Activated T-cell treated with anti-CD3 and anti-CD28 coated beads, Interleukin-2, amount 50 U/mL, for 1 hour (primary cell): ENCODE results near the gene CD68.
A peak's percentile ranks its signal among the peaks of the same experiment; 100 is the strongest.

Experiments used
- DNase-seq: peaks from one replicate; pipeline ENCODE4 v3.0.0-alpha.2; 2020

The CD68 gene

DNA sequence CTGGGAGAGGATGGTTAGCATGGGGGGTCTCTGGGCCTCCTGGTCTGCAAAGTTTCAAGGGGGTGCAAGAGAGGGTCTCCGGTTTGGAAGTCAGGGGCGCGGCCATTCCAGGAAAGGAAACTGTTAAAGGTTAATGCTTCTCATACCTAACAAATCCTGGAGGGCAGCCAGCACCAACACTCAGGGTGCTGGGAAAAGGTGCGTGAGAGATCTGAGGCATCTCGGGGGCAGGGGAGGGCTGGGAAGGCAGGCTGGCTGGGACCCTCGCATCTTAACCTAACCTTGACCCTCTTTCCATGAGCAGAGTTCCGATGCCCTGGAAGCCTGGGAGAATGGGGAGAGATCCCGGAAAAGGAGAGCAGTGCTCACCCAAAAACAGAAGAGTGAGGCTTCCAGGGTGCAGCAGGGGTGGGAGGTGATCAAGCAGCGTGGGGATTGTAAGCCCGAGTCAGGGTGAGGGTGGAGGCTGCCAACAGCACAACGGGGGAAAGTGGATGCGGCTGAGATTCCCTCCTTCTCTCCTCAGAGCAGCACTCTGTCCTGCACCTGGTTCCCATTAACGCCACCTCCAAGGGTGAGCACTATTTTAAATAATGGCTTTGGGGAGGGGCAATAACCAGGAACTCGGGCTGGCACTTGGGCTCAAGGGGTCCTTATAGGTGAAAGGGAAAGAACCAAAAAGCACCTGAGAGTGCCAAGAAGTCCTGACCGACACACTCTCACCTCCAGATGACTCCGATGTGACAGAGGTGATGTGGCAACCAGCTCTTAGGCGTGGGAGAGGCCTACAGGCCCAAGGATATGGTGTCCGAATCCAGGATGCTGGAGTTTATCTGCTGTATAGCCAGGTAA lies 19.9 kb upstream of the CD68 start:
- no peak for DNase-seq

DNA sequence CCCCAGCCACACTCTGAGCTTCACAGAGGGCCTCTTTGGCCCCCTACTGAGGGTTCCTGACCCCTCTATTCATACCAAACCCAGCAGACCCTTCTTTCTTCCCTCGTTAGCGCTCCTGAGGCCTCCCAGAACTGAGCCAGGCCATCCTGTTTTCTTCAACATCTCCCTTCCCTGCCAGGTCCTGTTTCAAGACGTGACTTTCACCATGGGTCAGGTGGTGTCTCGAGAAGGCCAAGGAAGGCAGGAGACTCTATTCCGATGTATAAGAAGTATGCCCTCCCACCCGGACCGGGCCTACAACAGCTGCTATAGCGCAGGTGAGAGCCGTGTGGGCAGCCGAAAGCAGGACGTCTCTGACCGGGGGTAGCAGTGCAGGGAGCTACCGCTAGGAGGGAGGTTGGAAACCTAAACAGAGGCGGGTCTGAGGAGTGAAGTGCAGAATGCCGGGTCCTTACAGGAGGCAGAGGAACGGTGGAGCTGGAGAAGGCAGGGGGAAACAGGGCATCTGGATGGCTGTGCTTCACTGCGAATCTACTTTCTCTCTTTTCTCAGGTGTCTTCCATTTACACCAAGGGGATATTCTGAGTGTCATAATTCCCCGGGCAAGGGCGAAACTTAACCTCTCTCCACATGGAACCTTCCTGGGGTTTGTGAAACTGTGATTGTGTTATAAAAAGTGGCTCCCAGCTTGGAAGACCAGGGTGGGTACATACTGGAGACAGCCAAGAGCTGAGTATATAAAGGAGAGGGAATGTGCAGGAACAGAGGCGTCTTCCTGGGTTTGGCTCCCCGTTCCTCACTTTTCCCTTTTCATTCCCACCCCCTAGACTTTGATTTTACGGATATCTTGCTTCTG lies 19.0 kb upstream of the CD68 start:
- peak; percentile 62 for DNase-seq

DNA sequence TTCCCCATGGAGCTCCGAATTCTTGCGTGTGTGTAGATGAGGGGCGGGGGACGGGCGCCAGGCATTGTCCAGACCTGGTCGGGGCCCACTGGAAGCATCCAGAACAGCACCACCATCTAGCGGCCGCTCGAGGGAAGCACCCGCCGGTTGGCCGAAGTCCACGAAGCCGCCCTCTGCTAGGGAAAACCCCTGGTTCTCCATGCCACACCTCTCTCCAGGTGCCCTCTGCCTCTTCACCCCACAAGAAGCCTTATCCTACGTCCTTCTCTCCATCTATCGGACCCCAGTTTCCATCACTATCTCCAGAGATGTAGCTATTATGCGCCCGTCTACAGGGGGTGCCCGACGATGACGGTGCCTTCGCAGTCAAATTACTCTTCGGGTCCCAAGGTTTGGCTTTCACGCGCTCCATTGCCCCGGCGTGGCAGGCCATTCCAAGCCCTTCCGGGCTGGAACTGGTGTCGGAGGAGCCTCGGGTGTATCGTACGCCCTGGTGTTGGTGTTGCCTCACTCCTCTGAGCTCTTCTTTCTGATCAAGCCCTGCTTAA lies 18.3 kb upstream of the CD68 start:
- peak; percentile 81 for DNase-seq

DNA sequence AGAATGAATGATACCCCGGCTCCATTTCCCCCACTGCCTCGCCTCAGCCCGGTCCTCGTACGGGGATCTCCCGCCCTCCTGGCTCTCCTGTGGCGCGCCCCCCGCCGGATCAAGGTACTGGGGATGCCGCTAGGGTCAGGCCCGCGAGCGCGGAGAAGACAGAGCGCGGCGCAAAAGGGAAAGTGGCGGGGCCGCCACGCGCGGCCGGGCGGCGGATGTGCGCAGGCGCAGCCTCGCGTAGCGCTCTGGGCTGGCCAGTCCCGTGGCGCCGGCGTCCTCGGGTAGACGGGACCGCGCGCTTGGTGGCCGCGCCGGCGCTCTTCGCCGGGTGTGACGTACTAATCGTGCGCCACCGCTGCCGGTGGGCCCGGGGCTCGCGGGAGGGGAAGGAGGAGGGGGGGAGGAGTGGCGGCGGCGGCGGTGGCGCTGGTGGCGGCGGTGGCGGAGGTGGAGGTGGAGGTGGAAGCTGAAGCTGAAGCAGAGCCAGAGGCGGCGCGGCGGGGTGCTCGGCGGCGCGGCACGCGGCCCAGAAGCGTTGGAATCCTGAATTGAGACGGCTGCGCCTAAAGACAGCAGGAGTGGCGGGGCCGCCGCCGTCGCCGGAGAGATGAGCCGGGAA lies 17.7 kb upstream of the CD68 start, which contains the start of gene SENP3:
TSS of gene SENP3 (plus strand) at position 331 of the 619 bp plus-strand sequence. CDS start 1,158 bp downstream, outside the sequence.
- peak; percentile 90 for DNase-seq

DNA sequence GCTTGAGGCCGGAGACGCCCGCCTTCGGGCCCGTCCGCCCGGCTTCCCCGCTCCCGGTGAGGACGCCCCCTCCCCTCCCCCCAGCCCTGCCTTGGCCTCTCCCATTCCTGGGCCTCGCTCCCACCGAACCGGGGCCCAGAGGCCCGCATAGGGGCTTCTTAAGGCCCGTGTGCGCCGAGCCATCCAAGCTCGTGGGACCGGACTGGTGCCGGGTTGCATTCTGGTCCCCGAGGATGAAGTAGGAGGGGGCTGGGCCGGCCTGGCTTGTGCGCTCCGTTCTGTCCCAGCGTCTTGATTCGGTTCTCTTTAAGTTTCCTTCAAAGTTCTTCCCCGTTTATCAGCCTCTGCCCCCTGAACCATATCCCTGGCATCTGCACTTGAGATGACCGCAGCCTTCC lies 17.2 kb upstream of the CD68 start:
- DNase-seq: no peak

DNA sequence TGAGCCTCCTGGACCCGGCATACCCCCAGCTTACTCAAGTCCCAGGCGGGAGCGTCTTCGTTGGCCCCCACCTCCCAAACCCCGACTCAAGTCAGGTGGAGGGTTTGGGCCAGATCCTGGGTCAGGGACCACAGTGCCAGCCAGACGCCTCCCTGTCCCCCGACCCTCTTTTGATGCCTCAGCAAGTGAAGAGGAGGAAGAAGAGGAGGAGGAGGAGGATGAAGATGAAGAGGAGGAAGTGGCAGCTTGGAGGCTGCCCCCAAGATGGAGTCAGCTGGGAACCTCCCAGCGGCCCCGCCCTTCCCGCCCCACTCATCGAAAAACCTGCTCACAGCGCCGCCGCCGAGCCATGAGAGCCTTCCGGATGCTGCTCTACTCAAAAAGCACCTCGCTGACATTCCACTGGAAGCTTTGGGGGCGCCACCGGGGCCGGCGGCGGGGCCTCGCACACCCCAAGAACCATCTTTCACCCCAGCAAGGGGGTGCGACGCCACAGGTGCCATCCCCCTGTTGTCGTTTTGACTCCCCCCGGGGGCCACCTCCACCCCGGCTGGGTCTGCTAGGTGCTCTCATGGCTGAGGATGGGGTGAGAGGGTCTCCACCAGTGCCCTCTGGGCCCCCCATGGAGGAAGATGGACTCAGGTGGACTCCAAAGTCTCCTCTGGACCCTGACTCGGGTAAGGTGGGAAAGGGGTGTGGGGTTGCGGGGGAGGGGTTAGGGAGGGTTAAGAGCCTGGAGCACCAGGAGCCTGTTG lies 16.1 kb upstream of the CD68 start:
- no peak for DNase-seq

DNA sequence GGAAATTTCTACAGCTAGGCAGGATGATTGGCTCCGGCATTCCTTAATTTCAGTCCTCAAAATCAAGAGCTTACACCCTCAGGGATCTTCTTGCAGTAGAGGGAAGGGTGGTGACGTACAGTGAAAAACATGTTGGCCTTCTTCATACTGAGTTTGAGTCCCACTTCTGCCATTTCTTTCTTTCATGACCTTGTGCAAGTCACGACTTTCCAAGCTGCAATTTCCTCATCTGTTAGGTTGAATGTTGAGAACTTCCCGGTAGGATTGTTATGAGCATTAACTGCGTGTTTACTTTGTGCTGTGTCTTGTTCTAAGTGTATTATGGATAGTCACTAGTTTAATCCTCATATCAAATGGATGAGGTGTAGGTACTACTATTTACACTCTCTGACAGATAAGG lies 9.9 kb upstream of the CD68 start:
- no peak for DNase-seq

DNA sequence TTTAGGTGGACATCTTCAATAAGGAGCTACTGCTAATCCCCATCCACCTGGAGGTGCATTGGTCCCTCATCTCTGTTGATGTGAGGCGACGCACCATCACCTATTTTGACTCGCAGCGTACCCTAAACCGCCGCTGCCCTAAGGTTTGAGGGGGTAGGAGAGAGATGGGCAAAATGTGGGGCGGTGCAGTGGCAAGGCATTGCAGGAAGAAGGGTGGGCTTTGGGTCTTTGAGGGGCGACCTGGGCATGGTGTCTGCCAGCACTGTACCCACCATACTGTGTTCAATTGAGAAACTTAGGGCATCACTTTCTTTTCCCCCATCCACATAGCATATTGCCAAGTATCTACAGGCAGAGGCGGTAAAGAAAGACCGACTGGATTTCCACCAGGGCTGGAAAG lies 9.1 kb upstream of the CD68 start:
- DNase-seq: no peak

DNA sequence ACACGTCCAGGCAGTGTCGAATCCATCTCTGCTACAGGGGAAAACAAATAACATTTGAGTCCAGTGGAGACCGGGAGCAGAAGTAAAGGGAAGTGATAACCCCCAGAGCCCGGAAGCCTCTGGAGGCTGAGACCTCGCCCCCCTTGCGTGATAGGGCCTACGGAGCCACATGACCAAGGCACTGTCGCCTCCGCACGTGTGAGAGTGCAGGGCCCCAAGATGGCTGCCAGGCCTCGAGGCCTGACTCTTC lies 7.2 kb upstream of the CD68 start:
- DNase-seq: no peak

DNA sequence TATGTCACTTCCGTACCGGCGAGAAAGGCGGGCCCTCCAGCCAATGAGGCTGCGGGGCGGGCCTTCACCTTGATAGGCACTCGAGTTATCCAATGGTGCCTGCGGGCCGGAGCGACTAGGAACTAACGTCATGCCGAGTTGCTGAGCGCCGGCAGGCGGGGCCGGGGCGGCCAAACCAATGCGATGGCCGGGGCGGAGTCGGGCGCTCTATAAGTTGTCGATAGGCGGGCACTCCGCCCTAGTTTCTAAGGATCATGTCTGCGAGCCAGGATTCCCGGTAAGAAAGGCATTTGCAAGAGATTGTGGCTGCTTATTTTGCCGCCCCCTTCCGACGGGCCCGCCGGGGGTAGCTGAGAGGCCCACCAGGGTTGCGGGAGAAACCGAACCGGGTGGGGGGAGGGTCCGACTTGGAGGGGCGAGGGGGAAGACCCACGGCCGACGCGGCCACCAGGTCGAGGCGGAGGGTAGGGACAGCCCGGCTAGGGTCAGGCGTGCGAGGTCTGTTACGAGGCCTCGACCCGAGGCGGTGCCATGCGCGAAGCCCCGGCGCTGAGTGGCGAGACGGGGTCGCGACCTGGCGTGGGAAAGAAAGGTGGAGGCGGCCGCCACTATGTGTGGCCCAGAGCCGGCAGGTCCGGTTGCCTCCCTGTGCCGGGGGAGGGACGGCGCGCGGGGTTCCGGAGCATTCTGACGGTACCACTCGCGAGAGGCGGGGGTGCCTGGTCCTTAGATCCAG lies 6.7 kb upstream of the CD68 start:
- DNase-seq: peak; percentile 100

DNA sequence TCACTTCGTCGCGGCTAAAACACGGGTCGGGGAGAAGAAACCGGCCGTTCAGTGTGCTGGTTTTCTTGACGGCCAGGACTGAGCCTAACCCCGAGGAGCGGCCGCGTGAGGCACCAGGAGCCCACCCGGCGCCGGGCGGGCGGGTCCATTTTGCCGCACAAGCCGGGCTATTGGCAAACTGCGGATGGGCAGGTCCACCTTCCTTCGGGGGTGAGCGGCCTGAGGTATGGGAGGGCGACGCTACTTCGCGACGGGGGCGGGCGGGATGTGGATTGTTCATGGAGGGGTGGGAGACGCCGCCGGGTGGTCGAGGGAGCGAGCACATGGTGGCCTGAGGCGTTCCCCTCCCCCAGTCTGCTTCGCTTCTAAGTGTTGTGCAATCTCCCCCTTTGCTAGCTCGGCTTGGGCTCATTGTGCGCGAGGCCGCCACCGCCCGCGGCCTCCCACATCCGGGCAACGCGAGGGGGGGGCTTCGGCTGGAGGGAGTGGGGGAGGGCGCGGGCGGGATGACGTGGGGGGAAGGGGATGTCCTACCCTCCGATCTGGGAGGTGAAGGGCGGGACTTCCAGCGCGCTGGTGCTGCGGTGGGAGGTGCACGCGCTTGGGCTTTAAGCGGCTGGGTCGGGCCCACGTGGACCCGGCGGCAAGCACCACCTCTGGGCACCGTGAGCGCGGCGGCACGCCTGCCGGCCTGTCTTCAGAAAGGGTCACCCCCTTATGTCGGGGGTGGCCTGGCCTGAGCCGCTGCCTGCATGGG lies 5.9 kb upstream of the CD68 start:
- peak; percentile 87 for DNase-seq

DNA sequence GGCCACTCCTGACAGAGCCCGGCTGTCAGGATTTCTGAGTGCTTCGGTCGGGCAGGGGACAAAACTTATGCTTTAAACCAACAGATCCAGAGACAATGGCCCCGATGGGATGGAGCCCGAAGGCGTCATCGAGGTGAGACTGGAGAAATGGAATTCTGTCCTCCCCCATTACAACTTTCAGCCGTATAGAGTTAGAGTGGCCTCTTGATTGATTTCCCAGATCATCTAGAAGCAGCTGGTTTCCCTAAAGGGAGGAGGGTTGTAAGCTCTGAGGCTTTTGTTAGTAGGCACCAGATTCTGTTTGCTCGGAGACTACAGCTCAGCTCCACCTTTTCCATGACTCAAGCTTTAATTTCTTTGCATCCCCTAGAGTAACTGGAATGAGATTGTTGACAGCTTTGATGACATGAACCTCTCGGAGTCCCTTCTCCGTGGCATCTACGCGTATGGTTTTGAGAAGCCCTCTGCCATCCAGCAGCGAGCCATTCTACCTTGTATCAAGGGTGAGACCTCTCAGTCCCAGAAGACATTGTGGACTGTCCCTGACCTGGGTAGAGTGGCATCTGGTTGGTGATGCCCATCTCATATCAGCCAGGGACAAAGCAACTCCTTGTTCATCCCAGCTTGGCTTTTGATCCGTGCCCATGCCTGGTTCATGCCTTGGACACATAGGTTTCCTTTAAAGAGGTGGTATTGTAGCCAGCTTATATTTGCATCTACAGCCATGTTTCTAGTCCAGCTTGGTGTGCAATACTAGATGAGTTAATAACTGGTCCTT lies 5.1 kb upstream of the CD68 start:
- DNase-seq: no peak

DNA sequence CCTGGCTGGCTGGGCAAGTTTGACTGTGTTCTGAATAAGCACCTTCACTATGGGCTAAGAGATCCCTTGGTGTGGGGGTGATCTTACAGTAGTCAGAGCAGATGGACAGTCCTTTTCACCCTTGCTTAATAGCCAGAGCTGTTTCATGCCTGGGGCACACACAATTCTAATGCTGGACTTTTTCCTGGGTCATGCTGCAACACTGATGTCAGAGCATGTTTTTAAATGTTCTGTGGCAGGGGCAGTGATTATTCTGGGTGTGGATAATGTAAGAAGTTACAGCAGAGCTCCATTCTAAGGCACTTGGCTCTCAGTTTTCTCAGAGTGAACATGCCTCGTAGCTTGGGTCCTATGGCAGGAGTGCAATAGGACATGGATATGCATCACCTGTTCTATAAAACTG lies 4.0 kb upstream of the CD68 start:
- DNase-seq: no peak

DNA sequence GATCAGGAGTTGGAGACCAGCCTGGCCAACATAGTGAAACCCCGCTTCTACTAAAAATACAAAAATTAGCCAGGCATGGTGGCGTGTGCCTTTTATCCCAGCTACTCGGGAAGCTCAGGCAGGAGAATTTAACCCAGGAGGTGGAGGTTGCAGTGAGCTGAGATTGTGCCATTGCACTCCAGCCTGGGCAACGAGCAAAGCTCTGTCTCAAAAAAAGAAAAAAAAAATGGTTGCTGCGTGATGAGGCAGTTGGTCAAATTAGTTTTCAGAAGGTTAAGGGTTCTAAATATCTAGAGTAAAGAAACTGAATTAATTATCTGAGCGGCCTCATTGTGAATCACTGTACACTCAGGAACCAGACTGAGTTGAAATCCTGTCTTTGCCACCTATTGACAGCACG lies 3.5 kb upstream of the CD68 start:
- no peak for DNase-seq

DNA sequence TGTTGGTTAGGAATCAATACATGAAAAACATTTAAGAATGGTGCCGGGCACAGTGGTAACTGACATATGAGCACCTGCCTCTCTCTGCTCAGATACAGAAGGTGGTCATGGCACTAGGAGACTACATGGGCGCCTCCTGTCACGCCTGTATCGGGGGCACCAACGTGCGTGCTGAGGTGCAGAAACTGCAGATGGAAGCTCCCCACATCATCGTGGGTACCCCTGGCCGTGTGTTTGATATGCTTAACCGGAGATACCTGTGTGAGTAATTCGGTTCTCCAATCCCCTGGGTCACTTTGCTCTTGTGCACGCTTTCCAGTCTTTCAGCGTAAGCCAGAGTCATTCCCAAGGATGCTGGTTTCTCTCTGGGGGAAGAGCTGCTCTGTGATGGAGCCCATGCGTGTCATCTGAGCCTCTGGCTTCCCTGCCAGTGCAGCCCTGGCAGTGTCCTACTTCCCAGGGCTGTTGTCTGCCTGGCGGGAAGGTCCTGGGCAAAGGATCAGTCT lies 3.0 kb upstream of the CD68 start:
- no peak for DNase-seq

DNA sequence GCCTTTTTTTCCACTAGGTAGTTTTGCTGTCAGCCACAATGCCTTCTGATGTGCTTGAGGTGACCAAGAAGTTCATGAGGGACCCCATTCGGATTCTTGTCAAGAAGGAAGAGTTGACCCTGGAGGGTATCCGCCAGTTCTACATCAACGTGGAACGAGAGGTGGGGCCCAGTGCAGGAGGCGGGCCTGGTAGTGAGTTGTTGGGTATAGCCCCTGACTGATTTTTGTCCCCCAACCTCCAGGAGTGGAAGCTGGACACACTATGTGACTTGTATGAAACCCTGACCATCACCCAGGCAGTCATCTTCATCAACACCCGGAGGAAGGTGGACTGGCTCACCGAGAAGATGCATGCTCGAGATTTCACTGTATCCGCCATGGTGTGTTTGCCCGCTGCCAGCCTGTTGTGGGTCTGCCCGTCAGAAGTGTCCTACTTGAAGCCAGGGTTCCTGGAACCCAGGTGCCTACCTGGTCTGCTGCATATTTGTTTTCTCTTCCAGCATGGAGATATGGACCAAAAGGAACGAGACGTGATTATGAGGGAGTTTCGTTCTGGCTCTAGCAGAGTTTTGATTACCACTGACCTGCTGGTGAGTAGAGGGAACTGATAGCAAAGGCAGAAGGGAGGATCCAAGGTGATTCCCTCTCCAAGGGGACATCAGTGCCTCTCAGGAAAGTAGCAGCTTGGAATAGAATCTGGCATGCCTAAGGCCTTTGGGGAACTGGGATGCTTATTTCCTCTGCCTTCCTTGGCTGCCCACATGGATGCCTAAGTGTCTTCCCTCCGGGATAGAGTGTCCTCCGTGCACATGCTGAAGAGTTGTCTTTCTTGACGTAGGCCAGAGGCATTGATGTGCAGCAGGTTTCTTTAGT lies 1.9 kb upstream of the CD68 start:
- no peak for DNase-seq

DNA sequence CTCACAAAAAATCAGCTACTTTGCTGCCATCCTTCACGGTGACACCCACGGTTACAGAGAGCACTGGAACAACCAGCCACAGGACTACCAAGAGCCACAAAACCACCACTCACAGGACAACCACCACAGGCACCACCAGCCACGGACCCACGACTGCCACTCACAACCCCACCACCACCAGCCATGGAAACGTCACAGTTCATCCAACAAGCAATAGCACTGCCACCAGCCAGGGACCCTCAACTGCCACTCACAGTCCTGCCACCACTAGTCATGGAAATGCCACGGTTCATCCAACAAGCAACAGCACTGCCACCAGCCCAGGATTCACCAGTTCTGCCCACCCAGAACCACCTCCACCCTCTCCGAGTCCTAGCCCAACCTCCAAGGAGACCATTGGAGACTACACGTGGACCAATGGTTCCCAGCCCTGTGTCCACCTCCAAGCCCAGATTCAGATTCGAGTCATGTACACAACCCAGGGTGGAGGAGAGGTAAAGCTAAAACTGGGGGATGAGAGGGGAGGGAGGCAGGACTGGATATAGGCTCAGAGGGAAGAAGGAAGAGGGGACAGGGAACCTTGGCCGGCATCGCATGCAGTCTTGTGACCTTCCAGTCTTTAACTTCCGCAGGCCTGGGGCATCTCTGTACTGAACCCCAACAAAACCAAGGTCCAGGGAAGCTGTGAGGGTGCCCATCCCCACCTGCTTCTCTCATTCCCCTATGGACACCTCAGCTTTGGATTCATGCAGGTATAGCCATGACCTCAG lies 581 bp downstream of the CD68 start:
- DNase-seq: no peak
